ENCODE measurements around the gene KRTAP19-6.
"Not testable (repeated sequence)": the region's sequence is repeated elsewhere in the genome, so short reads cannot be mapped to it uniquely, and the experiment has no call there.

The KRTAP19-6 gene

DNA sequence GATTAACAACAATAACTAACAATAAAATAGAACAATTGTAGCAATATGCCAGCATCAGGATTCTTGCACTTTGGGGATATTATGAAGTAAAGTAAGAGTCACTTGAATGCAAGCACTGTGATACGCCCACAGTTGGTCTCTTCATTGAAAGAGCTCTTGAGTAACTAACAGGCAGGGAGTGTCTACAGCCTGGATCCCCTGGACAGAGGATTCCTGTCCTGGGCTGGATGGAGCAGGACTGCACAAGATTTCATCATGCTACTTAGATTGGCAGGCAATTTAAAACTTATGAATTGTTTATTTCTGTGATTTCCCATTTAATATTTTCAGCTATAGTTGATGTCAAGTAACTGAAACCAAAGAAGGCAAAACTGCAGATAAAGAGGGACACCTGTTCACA is 26.0 kb downstream of the KRTAP19-6 start:
- no peak for TF ChIP-seq CTCF (IDR thresholded peaks at IDR 0.05; ENCODE audit: extremely low read depth, missing control alignments)
- DNase-seq (ENCODE audit: low spot score), result no peak

DNA sequence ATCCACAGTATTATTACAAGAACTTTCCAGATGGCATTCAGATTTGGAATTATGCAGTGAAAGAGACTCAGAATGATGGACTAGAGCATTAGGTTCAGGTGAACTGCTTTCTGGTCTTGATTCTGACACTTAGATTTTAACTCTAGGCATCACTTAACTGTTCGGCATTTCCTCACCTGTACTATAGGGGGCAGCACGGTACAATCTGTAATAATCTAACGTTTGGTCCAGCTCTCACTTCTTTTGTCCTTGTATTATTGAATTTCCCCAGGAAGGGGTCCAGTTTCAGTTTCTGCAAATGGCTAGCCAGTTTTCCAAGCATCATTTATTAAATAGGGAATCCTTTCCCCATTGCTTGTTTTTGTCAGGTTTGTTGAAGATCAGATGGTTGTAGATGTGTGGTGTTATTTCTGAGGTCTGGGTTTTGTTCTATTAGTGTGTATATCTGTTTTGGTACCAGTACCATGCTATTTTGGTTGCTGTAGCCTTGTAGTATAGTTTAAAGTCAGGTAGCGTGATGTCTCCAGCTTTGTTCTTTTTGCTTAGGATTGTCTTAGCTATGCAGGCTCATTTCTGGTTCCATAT is 36.0 kb downstream of the KRTAP19-6 start:
- DNase-seq (ENCODE audit: low spot score), result not testable (repeated sequence)

DNA sequence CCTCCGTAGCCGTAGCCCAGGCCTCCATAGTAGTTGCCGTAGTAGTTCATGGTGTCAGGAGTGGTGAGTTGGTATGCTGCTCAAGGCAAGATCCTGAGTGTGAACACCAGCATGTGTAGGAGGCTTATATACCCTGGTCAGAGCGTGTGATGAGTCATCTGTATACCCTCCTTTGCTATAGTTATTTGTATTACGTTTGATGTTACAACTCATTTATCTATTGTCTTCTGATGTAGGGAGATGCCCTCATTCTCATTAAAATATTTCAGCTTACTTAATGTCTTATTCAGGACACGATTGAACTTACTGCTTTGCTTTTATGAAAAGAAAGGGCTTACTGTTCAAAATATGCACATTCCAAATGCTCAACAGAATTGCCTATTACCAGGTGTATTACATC is 39.6 kb downstream of the KRTAP19-6 start, which contains the start of gene KRTAP19-5:
Gene KRTAP19-5, minus strand, starts transcription at position 101 of the 400 bp plus-strand sequence. Its CDS starts 51 bp downstream, at position 50.
- no peak for DNase-seq (ENCODE audit: low spot score)
- TF ChIP-seq CTCF (IDR thresholded peaks at IDR 0.05; ENCODE audit: extremely low read depth, missing control alignments), result no peak

DNA sequence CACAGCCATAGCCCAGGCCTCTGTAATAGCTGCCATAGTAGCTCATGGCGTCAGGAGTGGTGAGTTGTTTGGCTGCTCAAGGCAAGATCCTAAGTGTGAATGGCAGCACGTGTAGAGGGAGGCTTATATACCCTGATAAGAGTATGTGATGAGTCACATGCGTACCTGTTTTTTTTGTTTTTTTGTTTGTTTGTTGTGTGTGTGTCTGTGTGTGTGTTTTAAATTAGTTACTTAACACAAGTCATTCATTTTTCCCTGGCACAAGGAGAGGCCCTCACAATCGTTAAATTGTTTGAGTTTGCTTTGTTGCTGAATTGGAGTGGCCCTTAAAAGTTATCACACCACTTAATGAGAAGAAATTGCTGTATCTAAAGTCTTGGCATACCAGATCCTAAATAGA is 44.6 kb downstream of the KRTAP19-6 start, which contains the start of gene KRTAP19-4:
Gene KRTAP19-4, minus strand, starts transcription at position 101 of the 400 bp plus-strand sequence. Its CDS starts 55 bp downstream, at position 46.
- TF ChIP-seq CTCF (IDR thresholded peaks at IDR 0.05; ENCODE audit: extremely low read depth, missing control alignments), result no peak
- no peak for DNase-seq (ENCODE audit: low spot score)

GRCh38 chr21:30491963-30492428 is 49.7 kb downstream of the KRTAP19-6 start, which contains the start of gene KRTAP19-3:
Gene KRTAP19-3 (minus strand): TSS chr21:30492013. CDS start chr21:30491957, 56 bp downstream.
- TF ChIP-seq CTCF (IDR thresholded peaks at IDR 0.05; ENCODE audit: extremely low read depth, missing control alignments), result no peak
- no peak for DNase-seq (ENCODE audit: low spot score)

Data from GM20000 (cell line).